GM15510 (cell line): ENCODE measurements around the gene CCDC124.

ENCODE experiments used
- POLR2A ChIP-seq: IDR thresholded peaks from 3 replicates; pipeline ENCODE4 v1.6.1; 2011; ENCODE audit warnings: borderline replicate concordance; ENCODE audit not compliant: insufficient read length; ENCODE audit errors: extremely low read depth

The CCDC124 gene

DNA sequence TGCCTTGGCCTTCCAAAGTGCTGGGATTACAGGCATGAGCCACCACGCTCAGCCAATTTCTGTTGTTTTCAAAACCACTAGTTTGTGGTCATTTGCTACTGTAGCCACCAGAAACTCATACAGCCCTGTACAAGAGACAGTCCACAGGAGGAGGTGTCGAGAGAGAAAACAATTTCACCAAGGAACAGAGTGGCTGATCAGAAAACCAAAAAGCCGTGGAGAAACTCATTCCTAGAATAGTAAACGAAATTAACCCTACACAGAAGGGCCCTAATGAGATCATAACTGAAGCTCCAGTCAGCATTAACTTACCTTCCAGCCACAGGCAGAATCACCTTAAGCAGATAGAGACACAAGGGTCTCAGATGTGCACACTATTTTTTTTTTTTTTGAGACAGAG is 3.8 kb upstream of the CCDC124 start:
- TF ChIP-seq POLR2A, result no peak

DNA sequence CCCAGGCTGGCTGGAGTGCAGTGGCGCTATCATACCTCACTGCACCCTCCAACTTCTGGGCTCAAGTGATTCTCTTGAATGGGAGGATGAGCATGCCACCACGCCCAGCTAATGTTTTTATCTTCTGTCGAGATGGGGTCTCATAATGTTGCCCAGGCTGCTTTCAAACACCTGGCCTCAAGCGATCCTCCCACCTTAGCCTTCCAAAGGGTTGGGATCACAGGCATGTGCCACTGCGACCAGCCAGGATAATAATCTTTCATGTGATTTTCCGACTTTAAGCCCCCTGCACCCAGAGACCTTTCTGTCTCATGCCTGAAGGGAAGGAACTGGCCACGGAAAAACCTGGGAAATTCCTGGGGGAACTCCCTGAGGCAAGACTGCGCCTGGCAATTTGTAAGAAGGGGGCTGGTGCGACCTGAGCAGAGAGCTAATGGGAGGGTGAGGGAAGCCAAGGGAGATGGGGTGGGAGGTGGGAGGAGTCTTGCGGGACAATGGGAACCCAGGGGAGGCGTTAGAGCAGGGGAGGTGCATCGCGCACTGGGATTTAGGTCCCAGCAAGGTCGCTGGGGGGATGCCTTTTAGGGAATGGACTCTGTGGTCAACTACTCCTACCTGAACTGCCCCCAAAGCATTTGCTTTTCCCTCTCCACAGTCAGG is 1.2 kb upstream of the CCDC124 start:
- no peak for TF ChIP-seq POLR2A

- no peak for TF ChIP-seq POLR2A
Measured at GRCh38 chr19:17933414-17934129, 757 bp downstream of the CCDC124 start.

DNA sequence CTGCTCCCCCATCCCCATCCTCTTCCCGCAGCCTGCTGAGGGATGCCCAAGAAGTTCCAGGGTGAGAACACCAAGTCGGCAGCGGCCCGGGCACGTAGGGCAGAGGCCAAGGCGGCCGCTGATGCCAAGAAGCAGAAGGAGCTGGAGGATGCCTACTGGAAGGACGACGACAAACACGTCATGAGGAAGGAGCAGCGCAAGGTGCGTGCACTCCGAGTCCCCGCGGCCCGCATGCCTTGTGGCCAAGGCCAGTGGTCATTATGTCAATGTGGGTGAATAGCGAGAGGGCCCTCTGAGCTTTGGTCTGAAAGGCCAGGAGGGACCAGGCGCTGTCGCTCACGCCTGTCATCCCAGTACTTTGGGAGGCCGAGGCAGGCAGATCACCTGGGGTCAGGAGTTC is 3.6 kb downstream of the CCDC124 start:
- no peak for TF ChIP-seq POLR2A

- no peak for TF ChIP-seq POLR2A
Measured at GRCh38 chr19:17937371-17937900, 4.6 kb downstream of the CCDC124 start.

DNA sequence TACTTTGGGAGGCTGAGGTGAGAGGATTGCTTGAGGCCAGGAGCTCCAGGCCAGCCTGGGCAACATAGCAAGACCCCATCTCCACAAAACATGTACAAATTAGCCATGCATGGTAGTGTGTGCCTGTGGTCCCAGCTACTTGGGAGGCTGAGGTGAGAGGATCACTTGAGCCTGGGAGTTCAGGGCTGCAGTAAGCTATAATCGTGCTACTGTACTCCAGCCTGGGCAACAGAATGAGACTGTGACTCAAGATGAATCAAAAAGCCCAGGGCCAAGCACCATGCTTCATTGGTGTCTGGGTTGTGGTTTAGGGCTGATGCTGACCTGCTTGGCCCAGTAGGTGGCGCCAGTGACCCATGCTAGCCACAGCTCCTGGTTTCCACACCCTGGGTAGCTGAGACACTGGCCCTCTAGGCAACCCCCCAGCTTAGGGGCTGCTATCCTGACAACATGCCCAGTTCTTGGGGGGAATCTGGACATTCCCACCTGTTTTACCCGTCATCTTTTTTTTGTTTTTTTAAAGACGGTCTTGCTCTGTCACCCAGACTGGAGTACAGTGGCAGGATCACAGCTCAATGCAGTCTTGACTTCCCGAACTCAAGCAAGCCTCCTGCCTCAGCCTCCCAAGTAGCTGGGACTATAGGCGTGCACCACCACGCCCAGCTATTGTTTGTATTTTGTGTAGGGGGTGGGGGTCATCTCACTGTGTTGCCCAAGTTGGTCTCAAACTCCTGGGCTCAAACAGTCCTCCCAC is 5.5 kb downstream of the CCDC124 start:
- TF ChIP-seq POLR2A, result no peak

- TF ChIP-seq POLR2A, result no peak
Measured at GRCh38 chr19:17942181-17942580, 9.4 kb downstream of the CCDC124 start.

GRCh38 chr19:17942582-17943273 is 9.9 kb downstream of the CCDC124 start:
- no peak for TF ChIP-seq POLR2A

- no peak for TF ChIP-seq POLR2A
Measured at GRCh38 chr19:17943274-17944221, 10.7 kb downstream of the CCDC124 start.

- TF ChIP-seq POLR2A, result no peak
Measured at GRCh38 chr19:17944301-17944700, 11.5 kb downstream of the CCDC124 start.

DNA sequence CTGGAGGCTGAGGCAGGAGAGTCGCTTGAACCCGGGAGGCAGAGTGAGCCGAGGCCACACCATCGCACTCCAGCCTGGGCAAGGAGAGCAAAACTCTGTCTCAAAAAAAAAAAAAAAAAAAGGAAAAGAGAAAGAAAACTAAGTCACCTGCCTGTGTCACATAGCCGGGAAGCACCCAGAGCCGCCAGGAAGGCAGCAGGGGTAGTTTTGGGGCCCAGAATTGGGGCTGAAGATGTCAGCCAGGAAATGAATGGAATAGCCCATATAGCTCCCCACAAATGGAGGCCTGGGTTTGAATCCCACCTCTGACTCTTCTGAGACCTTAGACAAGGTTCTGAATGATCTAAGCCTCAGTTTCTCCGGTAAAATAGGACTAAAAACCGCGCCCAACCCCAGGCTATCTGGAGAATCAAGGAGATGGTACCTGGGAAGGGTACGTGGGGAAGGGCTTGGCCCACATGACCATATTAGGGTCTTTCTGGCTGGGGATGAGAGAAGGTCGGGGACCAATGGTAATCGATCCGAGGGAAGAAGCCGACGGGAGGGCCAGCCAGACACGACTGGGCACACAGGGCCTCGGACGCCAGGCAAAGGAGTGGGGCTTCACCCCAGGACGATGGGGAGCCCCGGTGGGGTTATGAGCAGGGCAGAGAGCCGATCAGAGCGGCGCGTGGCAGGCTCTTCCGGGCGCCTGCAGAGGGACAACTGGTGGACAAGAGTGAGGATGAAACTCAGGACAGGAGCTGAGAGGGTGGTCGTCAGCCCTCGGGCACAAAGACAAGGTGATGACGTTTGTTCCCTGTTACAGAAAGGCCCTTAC is 14.4 kb downstream of the CCDC124 start:
- TF ChIP-seq POLR2A, result no peak

DNA sequence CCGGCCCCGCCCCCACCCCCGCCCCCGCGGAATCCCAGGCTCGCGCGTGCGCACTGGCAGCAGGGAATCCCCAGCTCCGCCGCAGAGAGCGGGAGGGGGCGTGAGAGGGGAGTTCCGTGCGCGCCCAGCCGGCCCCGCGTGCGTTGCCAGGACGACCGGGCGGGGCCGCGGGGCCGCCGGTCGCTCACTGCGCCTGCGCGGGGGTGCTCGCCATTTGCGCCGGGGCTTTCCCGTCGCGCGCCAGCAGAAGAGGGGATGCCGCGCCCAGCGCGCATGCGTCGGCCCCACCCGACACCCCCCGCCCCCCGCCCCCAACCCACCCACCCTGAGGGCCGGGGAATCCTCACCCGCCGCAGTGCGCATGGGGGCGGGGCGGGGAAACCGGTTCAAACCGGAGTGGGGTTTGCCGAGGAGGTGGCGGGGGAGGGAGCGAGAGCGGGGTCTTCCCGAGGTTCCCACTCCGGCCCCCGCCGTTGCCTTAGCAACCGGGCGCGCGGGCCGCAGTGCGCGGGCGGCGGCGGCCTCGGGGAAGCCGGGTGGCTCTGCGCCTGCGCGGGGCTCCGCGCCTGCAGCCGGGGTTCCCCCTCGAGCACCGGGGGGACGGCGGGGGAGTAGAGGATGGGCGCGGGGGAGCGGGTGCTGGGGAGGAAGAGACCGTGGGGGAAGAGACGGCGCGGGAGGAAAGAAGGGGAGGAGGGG is 15.1 kb downstream of the CCDC124 start:
- TF ChIP-seq POLR2A, result no peak

DNA sequence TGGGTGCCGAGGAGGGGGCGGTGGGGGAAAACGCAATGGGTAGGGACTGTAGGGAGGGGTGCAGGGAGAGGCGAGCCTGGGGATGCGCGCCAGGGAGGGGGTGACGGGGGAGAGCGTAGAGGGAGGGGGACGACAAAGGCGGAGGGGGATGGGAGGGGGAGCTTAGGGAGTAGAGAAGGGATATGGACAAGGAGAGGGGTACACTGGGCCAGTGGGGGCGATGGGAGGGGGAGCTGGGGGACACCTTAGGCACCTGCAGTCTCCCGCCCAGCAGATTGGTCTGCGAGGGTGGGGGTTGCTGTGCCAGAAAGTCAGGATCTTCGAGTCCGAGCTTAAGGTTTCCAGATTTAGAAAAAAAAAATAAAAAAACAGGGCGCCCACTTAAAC is 15.7 kb downstream of the CCDC124 start:
- no peak for TF ChIP-seq POLR2A
